ENCODE data around the gene RRAS2. TPM values are rescaled to one million over a fixed set of nuclear protein-coding genes. Genes with fewer than 3 reads are reported as not detected.
"Not testable (repeated sequence)": the region's sequence is repeated elsewhere in the genome, so short reads cannot be mapped to it uniquely, and the experiment has no call there.

The RRAS2 gene
- total RNA-seq, 1 experiment from 2014 or later: 37.3 TPM

GRCh38 chr11:14278869-14279268 is 80.1 kb downstream of the RRAS2 start:
- DNase-seq (ENCODE audit: low read depth, low spot score); in situ Hi-C loops (cut with HindIII; ENCODE audit: low pct_unique_long_range_greater_than_20kb, low sequenced_read_pairs): not testable (repeated sequence)

DNA sequence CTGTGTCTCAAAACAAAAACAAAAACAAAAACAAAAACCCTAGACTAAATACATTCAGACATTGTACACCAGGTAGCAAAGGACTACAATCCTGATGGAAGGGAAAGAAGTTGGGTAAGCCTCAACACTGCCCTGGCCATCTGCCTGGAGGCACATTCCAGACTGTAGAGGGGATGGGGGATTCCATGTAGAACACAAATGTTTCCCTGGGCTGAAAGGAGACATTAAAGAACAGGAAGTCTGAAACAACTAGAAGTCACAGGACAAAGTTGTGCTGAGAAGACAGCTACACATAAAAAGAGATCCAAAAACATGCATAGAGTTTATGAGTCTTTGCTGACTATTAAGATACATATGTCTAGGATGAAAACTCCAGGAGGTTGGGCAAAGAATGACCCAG is 83.9 kb downstream of the RRAS2 start:
- DNase-seq (ENCODE audit: low read depth, low spot score): no peak

DNA sequence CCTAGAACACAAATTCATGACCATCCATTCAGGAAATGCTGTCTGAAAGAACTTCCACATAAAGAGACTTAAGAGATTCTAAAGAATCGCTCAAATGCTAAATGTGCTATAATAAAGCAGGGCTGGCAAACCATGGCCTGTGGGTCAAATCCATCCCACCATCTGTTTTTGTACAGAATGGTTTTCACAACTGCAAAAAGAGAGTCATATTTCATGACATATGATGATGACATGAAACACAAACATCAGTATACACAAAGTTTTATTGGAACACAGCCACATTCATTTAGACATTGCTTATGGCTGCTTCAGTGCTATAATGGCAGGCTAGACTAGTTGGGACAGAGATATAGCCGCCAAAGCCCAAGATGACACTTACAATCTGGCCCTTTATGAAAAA is 85.1 kb downstream of the RRAS2 start:
- DNase-seq (ENCODE audit: low read depth, low spot score): no peak
- in situ Hi-C loops (cut with HindIII; ENCODE audit: low pct_unique_long_range_greater_than_20kb, low sequenced_read_pairs): no loop called here

More for the DNA sequence above, 83.9 kb downstream of the RRAS2 start:
- in situ Hi-C loops (cut with HindIII; ENCODE audit: low pct_unique_long_range_greater_than_20kb, low sequenced_read_pairs): no loop called here

- no peak for DNase-seq (ENCODE audit: low read depth, low spot score)
- in situ Hi-C loops (cut with HindIII; ENCODE audit: low pct_unique_long_range_greater_than_20kb, low sequenced_read_pairs): no loop called here
These were observed 88.1 kb downstream of the RRAS2 start for GRCh38 chr11:14270690-14271542.

GRCh38 chr11:14269692-14270573 is 89.0 kb downstream of the RRAS2 start:
- in situ Hi-C loops (cut with HindIII; ENCODE audit: low pct_unique_long_range_greater_than_20kb, low sequenced_read_pairs): no loop called here
- DNase-seq (ENCODE audit: low read depth, low spot score): no peak

- DNase-seq (ENCODE audit: low read depth, low spot score): no peak
- in situ Hi-C loops (cut with HindIII; ENCODE audit: low pct_unique_long_range_greater_than_20kb, low sequenced_read_pairs): no loop called here
These were observed 90.9 kb downstream of the RRAS2 start for GRCh38 chr11:14267861-14268635.

GRCh38 chr11:14266622-14267021 is 92.4 kb downstream of the RRAS2 start:
- no peak for DNase-seq (ENCODE audit: low read depth, low spot score)
- in situ Hi-C loops (cut with HindIII; ENCODE audit: low pct_unique_long_range_greater_than_20kb, low sequenced_read_pairs): no loop called here

DNA sequence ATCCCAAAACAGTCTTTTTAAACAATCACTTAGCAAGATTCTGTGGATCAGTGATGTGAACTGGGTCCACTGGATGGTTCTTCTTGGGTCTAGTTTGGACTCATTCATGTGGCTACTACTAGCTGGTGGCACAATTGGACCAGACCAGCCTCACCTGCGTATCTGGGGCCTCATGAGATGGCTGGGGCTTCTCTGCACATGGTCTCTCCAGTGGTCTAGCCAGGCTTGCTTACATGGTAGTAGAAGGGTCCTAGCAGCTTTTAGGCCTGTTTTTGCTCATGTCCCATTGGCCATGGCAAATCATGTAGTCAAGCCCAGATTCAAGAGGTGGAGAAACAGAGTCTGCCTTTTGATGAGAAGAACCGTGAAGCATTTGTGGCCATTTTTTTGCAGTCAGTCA is 94.0 kb downstream of the RRAS2 start:
- in situ Hi-C loops (cut with HindIII; ENCODE audit: low pct_unique_long_range_greater_than_20kb, low sequenced_read_pairs): no loop called here

DNA sequence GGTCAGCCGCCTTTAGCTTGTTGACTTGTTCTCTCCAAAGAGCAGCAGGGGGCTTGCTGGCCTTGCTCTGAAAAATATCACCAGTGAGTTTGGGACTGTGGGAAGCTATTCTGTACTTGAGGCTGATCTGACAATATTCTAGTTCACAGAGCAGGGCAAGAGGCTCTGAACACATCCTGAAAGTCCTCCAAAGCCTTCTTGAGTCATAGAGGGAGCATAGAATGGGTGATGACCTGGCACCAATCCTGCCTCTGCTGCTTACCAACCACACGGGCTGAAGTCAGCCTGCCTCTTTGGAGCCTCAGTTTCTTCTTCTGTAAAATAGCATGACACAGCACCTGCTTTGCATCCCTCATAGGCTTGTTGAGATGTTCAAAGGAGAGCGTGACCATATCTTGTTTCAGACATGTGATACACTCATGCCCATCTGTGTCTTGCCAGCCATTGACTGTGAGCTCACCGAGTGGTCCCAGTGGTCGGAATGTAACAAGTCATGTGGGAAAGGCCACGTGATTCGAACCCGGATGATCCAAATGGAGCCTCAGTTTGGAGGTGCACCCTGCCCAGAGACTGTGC is 96.6 kb downstream of the RRAS2 start:
- DNase-seq (ENCODE audit: low read depth, low spot score): no peak
- in situ Hi-C loops (cut with HindIII; ENCODE audit: low pct_unique_long_range_greater_than_20kb, low sequenced_read_pairs): no loop called here

More for the DNA sequence above, 94.0 kb downstream of the RRAS2 start:
- no peak for DNase-seq (ENCODE audit: low read depth, low spot score)

DNA sequence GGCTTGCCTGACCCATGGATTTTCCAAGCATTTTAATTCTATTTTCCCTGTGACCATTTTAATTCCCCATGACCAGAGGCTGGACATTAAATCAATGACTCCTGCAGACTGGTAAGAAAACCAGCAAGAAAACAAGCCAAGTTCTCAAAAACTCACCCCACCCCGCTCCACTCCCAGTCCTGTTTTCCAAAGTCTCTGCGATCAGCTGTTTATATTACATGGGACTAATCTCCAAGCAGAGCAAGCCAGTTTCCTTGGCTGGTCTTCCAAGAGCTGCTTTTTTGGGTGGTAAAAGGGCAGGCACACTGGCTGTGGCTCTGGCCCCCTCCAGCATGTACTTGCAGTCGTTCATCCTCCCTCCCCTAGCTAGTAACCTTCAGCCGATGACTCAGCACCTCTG is 97.9 kb downstream of the RRAS2 start:
- in situ Hi-C loops (cut with HindIII; ENCODE audit: low pct_unique_long_range_greater_than_20kb, low sequenced_read_pairs): no loop called here
- DNase-seq (ENCODE audit: low read depth, low spot score): no peak

- no peak for DNase-seq (ENCODE audit: low read depth, low spot score)
- in situ Hi-C loops (cut with HindIII; ENCODE audit: low pct_unique_long_range_greater_than_20kb, low sequenced_read_pairs): no loop called here
These were observed 99.1 kb downstream of the RRAS2 start for GRCh38 chr11:14259878-14260277.

DNA sequence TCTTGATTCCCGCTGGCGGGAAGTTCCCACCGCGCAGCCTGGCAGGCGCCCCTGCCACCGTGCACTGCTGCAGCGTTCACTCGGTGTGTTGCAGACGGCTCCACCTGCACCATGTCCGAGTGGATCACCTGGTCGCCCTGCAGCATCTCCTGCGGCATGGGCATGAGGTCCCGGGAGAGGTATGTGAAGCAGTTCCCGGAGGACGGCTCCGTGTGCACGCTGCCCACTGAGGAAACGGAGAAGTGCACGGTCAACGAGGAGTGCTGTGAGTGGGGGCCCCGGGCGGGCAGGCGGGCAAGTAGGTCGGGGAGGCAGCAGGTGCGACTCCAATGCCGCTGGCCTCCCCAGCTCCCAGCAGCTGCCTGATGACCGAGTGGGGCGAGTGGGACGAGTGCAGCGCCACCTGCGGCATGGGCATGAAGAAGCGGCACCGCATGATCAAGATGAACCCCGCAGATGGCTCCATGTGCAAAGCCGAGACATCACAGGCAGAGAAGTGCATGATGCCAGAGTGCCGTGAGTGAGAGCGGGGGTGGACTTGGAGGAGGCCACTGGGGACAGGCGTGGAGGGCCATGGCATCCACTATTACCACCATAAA is 99.7 kb downstream of the RRAS2 start:
- DNase-seq (ENCODE audit: low read depth, low spot score): no peak
- in situ Hi-C loops (cut with HindIII; ENCODE audit: low pct_unique_long_range_greater_than_20kb, low sequenced_read_pairs): no loop called here

GRCh38 chr11:14258221-14258935 is 100.6 kb downstream of the RRAS2 start:
- DNase-seq (ENCODE audit: low read depth, low spot score): no peak

GRCh38 chr11:14255238-14255534 is 103.8 kb downstream of the RRAS2 start:
- DNase-seq (ENCODE audit: low read depth, low spot score): no peak
- in situ Hi-C loops (cut with HindIII; ENCODE audit: low pct_unique_long_range_greater_than_20kb, low sequenced_read_pairs): no loop called here

More at GRCh38 chr11:14258221-14258935, 100.6 kb downstream of the RRAS2 start:
- in situ Hi-C loops (cut with HindIII; ENCODE audit: low pct_unique_long_range_greater_than_20kb, low sequenced_read_pairs): no loop called here

DNA sequence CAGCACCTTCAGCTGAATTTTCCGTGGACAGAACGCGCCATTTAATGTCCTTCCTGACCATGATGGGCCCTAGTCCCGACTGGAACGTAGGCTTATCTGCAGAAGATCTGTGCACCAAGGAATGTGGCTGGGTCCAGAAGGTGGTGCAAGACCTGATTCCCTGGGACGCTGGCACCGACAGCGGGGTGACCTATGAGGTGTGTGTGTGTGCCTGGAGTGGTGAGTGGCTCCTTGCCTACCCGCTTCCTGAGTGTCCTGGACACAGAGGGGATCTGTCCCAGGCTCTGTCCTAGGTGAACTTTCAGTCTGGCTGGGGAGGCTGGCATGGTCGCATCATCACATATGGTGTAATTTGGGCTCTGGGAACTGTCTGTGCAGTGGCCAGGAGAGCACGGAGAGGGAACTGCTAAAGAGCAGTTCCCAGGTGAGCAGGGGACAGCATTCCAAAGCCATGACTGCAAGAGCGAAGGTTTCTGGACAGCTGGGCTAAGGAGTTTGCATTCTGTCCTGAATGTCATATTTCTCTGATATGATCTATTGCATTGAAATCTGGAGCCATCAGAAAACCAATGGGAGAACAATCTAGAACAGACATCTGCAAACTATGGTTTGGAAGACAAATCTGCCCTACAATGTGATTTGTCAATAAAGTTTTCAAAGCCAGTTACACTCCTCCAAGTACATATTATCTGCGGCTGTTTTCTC is 104.3 kb downstream of the RRAS2 start:
- DNase-seq (ENCODE audit: low read depth, low spot score): no peak
- in situ Hi-C loops (cut with HindIII; ENCODE audit: low pct_unique_long_range_greater_than_20kb, low sequenced_read_pairs): no loop called here

GRCh38 chr11:14253840-14254239 is 105.1 kb downstream of the RRAS2 start:
- in situ Hi-C loops (cut with HindIII; ENCODE audit: low pct_unique_long_range_greater_than_20kb, low sequenced_read_pairs): no loop called here
- no peak for DNase-seq (ENCODE audit: low read depth, low spot score)

Data from SK-MEL-5 (cell line).